HG03175 (cell line): ENCODE measurements around the gene MLLT11.
A peak's percentile ranks its signal among the peaks of the same experiment; 100 is the strongest.

ENCODE experiments used
- ATAC-seq: cut with Tn5 transposase; IDR thresholded peaks from one replicate; pipeline ENCODE4 v1.9.1; 2021; ENCODE audit warnings: mild to moderate bottlenecking, moderate library complexity; ENCODE audit not compliant: unreplicated experiment

Gene MLLT11, protein sequence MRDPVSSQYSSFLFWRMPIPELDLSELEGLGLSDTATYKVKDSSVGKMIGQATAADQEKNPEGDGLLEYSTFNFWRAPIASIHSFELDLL

DNA sequence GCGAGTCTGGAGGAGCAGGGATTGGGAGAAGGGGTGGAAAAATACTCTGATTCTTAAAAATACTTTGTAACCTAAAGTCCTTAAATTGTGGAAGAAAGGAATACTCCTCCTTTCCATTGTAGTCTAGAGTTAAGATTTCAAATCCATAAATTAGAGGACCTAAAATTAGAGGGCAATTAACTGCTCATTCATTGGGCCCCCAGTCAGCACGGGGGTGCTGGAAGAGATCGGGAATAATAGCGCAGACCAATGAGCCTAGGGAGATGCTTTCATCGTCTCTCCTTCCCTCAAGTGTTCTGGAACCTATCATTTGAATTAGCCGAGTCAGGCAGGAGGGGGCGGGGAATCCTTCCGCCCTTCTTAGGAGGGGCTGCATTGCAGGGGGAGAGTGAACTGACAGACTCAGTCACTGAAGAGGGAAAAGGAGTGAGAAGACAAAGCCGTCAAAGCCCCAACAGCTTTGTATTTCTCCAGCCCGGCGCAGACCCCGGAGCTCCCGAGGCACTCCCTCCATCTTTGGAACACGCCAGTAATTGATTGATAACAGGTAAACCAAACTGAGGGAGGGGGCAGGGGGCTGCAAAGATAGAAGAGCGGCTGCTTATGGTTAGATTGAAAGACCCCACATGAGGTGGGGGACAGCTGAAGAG is at the start of gene MLLT11:
MLLT11 (plus strand) TSS at position 391 of the 650 bp plus-strand sequence. CDS start 6,828 bp downstream, outside the sequence.
- ATAC-seq = no peak

DNA sequence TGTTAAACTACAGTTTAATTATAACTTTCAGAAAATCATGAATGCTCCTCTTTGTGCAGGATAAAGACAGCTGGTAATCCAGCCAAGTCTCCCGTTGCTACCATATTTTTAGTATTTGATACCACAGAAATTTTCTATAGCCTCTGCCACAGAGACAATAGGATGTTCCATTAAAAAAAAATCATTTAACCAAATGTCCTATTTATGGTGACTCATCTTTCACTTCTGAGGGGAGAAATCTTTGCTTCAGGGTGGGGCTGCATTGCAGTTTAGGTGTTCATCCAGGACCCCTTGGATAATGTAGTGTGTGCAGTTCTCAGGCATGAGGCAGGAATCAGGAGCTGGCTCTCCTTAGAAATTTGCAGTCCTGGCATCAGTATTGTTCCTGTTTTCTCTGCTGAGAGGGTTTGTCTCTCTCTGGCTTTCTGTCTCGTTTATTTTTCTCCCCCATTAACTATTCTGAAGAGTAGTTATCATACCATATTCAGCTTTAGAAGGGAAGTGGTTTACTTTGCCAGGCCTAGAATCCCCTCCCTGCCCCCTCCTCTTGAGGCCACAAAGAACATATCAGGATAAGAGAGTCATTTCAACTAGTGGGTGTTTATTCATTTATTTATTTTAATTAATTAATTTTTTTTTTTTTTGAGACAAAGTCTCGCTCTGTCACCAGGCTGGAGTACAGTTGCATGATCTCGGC is 48.9 kb upstream of the MLLT11 start:
- no peak for ATAC-seq

DNA sequence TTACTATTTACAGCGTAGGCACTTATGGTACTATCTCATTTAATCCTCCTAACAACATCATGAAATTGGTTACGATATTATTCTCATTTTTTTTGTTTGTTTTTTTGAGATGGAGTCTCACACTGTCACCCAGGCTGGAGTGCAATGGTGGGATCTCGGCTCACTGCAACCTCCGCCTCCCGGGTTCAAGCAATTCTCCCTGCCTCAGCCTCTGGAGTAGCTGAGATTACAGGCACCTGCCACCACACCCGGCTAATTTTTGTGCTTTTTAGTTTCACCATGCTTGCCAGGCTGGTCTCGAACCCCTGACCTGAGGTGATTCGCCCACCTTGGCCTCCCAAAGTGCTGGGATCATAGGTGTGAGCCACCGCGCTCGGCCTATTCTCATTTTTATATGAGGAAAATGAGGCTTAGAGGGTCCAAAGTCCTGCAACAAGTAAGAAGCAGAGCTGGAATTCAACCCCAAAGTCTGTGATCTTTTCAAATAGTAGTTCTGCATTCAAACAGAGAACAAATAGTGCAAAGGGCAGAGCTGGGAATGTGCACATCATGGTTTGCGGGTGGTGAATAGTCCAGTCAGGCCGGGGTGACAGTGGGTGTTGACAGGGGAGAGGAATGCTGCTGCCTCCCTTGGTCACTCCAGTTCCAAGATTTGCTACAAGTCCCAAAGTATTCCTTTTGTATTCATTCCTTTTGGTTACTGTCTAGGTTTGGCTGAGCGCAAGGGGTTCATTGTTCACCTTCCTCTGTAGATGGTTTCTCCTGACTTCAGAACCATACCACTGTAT is 47.3 kb upstream of the MLLT11 start:
- ATAC-seq = no peak

DNA sequence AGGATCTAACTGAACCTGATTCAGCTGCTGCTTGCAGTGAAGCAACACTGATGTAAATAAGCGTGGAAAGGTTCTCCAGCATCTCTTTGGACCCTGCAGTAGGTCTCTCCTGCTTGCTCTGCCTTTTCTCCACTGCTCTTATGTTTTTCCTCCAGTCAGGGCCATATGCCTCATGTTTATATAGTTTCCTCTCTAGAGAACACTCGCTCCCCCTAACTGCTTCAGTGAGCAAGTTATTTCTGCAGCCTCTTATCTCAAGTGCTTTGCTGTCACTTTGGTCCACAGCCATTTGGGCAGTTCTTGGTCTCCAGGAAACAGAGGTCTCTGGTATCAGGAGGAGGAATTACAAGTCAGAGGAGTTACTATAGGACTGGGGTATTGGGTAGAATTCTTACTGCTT is 46.7 kb upstream of the MLLT11 start:
- no peak for ATAC-seq

DNA sequence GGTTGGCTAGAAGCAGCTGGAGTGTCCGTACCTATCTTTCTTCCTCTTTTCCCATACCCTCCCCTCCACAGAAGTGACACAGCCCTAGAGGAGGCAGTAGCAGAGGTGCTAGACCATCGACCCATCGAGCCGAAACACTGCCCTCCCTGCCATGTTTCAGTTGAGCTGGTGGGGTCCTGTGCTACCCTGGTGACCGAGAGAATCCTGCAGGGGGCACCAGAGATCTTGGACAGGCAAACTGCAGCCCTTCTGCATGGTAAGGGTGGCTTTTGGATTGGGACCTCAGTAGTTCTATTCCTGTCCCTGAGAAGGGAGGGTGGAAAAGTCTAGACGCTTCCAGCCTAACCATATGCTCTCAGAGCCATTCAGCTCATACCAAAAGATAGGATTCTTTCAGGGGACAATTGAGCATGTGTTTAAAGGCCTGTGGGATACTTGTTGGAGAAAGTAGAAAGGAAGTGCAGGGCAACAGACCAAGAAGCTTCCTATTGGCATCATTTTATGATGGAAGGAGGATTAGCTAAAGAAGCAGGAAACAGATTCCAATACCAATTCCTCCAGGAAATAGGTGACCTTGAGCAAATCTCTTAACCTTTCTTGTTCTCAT is 35.6 kb upstream of the MLLT11 start:
- ATAC-seq = no peak

DNA sequence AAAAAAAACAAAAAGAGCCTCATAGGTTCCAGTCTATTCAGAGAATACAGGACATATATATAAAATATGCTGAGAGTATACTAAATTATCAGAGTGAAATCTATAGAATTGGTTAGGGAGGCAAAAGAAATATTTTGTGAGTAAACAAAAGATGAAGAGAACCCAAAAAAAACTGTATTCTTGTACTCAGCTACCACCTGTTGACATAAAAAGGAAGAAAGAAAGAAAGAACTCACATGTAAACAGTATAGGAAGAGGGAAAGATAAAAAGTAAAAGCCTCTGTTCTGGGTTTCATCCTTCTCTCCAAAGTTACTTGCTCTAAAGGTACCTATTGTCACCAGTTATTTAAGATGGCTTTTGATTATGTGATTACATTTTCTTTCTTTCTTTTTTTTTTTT is 33.7 kb upstream of the MLLT11 start:
- ATAC-seq = no peak

DNA sequence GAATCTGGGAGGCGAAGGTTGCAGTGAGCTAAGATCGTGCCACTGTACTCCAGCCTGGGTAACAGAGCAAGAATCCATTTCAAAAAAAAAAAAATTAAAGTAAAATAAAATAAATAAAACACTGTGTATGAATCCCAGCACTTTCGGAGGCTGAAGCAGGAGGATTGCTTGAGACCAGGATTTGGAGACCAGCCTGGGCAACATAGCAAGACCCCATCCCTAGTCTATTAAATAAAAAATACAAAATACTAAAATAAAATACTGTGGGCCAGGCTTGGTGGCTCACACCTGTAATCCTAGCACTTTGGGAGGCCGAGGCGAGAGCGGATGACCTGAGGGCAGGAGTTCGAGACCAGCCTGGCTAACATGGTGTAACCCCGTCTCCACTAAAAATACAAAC is 28.0 kb upstream of the MLLT11 start:
- ATAC-seq = no peak

DNA sequence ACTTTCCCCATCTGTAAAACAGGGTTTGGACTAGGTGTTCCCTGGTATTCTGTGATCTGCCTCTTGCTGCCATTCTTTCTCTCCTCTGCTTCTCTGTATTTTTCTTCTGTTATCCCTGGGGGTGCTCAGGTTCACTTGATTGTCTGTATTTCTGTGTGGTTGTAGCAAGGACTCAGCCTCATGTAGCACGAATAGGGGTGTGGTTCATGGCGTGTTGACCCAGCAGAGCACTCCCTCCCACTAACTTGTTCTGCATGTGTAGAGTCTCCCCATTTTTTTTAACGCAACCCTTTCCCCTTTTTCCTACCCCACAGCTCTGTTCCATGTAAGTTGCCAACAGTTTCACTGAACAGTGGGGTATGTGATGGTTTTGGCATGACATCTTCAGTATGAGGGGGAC is 25.0 kb upstream of the MLLT11 start:
- ATAC-seq = no peak

DNA sequence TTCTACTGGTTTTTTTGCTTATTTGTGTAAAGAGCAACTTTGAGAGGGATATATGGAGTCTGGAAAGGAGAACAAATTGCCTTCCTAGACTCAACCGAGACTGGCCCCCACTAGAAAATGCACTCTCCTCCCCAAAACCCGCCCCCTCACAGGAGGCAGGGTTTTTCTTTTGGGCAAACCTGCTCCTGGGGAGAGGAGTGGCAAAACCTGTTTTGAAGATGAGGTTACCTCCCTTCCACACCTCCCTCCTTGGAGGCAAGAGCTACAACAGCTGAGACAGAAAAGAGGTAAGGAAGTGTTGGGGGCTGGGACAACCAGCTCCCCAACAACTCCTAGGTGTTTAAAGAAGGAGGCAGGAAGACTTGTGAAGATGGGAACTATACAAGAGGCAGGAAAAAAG is 23.8 kb upstream of the MLLT11 start, which contains the start of gene BNIPL:
BNIPL (plus strand) TSS at position 231 of the 400 bp plus-strand sequence; CDS start at position 371, 140 bp downstream.
- no peak for ATAC-seq

DNA sequence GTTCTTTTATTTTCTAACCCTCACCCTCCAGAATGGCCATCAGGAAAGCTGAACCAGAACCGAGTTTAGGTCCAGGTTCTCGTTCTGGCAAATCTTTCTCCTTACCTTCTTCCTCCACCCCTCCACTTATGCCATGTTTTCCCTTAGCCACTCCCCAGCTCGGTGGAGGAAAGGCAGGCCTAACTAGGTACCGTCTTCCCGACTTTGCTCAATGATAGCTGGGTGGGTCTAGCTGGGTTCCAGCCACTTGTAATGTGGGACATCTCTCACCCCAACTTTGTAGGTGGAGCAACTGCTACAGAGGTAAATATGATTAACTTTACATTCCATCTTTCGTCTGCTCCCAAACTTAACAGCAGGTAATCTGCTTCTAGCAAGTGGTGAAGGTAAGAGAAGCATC is 23.2 kb upstream of the MLLT11 start:
- no peak for ATAC-seq

DNA sequence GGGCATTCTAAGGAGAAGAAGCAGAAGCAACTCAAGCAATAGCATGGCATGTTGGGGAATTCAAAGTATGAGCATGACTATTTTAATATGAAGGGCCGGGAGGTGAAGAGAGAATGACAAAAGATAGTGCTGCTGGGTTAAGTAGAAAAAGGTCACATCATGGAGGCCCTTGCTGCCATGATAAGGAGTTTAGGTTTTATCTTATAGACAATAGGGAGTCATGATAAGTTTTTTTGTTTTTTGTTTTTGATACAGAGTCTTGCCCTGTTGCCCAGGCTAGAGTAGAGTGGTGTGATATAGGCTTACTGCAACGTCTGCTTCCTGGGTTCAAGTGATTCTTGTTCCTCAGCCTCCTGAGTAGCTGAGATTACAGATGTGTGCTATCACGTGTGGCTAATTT is 20.7 kb upstream of the MLLT11 start:
- no peak for ATAC-seq

DNA sequence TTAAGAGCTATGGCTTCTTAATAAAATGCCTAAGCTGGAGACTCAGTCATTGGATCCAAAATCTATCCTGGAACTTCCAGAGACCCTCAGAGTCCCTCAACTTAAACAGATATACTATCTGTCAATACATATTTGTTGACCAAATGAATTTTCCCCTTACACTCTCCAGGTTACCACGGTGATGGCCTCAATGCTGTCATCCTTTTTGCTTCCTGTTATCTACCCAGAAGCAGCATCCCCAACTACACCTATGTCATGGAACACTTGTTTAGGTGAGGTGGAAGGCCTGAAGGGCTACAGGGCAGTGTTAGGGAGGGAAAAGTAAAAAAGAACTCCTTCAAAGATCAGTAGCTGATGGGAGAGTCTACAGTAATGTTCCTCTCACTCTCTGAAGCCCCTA is 17.0 kb upstream of the MLLT11 start:
- ATAC-seq = no peak

DNA sequence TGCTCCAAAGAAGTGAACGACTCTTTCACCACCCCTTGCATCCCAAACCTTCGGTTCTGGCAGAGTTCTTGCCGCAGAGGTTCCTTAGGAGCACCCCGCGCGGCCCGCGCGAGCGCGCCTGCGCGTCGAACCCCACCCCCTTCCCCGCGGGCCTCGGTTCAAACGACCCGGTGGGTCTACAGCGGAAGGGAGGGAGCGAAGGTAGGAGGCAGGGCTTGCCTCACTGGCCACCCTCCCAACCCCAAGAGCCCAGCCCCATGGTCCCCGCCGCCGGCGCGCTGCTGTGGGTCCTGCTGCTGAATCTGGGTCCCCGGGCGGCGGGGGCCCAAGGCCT is 12.6 kb upstream of the MLLT11 start, which contains the start of gene C1orf56:
C1orf56 (plus strand) TSS at position 161 of the 334 bp plus-strand sequence; CDS start at position 258, 97 bp downstream.
- ATAC-seq = peak; percentile 40

DNA sequence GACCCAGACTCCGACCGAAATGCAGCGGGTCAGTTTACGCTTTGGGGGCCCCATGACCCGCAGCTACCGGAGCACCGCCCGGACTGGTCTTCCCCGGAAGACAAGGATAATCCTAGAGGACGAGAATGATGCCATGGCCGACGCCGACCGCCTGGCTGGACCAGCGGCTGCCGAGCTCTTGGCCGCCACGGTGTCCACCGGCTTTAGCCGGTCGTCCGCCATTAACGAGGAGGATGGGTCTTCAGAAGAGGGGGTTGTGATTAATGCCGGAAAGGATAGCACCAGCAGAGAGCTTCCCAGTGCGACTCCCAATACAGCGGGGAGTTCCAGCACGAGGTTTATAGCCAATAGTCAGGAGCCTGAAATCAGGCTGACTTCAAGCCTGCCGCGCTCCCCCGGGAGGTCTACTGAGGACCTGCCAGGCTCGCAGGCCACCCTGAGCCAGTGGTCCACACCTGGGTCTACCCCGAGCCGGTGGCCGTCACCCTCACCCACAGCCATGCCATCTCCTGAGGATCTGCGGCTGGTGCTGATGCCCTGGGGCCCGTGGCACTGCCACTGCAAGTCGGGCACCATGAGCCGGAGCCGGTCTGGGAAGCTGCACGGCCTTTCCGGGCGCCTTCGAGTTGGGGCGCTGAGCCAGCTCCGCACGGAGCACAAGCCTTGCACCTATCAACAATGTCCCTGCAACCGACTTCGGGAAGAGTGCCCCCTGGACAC is 12.1 kb upstream of the MLLT11 start:
- ATAC-seq = peak; percentile 66

DNA sequence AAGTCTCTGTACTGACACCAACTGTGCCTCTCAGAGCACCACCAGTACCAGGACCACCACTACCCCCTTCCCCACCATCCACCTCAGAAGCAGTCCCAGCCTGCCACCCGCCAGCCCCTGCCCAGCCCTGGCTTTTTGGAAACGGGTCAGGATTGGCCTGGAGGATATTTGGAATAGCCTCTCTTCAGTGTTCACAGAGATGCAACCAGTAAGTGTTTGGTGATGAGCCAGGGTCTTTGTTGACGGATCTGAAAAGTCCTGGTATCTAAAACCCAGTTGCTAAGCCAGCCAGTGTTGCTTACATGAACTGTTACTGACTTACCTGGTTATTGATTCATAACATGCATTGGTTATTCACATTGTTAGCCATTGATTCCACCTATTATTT is 11.6 kb upstream of the MLLT11 start:
- no peak for ATAC-seq

DNA sequence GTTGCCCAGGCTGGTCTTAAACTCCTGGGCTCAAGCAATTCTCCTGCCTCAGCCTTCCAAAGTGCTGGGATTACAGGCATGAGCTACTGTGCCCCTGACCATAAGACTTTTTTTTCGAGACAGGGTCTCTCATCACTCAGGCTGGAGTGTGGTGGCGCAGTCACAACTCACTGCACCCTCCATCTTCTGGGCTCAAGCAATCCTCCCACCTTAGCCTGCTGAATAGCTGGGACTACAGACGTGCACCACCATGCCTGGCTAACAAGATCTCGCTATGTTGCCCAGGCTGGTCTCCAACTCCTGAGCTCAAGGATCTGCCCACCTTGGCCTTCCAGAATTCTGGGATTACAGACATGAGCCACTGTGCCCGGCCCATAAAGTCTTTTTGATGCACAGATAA is 10.7 kb upstream of the MLLT11 start:
- ATAC-seq = no peak

DNA sequence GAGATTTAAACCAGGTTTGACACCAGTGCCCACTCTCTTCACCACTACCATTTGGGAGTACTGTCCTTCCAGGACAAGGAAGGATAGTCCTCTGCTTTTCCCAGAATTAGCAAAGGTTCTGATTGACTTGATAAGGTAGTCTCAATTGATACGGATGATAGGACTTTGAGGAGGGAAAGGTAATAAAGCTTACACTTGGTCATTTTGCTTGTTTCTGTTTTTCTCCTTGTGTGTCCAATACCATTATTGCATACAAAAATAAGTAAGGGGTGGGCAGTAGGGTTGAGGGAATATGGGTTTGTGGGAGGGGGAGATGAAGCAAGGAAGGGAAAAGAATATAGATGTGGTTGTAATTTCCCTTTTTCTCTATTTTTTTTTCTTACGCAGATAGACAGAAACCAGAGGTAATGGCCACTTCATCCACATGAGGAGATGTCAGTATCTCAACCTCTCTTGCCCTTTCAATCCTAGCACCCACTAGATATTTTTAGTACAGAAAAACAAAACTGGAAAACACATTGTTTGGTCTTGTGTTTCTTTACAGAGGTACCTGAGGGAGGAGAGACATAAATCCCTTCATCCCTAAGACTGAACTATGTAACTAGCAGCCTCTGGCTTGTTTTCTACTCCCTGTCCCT is 10.0 kb upstream of the MLLT11 start:
- ATAC-seq = no peak

DNA sequence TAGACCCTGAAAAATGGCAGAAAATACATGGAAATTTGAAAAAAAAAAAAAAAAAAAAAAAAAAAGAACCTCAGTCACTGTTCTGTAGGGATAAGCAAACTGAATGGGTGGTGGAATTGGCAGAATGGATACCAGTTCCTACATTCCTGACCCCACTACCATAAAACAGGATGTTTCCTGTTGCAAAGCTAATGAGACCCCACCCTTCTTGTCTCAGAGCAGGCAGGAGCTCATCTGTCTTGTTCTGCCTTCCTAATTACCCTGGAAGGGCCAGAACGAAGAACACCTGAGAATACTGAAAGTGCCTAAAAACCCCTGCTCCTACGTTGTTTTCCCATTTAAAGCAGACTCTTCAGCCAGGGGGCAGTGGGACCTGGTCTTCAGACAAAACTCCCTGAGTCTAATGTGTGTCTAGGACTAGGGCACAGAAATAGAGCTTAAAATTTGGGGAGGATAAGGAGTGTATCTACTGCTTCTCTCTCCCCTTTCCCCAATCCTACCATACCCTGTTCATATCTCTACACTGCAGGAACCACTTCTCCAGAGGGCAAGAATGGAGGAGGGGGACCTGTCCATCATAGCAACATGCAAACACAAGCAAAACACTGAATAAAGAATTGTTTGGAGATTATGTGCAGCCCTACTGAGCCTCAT is 8.7 kb upstream of the MLLT11 start:
- ATAC-seq = no peak

DNA sequence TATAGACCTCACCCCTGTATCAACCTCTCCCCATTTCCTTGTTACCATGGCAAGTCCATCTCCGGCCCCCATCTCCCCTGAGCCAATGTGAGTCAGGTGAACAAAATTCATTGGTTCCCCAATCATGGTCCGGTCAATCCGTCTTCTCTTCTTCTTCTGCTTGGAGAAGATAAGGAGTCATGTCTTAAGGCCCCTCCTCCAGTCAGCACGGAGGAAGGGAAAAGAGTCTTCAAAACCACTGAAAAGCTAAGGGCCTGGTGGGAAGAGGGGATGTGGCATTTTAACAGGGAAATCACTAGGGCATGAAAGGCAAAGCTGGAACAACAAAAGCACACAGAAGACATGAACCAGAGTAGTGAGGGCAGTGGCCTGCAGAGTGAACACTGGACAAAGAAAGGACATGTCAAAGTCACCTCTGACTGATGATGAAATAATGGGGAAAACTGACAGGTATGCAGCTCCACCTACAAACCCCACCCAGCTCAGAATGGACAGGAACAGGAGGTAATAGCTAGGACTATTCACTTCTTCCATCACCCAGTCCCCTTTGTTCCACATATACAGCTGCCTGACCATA is 5.1 kb upstream of the MLLT11 start:
- ATAC-seq = no peak
